Central memory CD4-positive, alpha-beta T cell (primary cell): ENCODE results near the gene PLXDC1.

Experiments used
- DNase-seq: peaks from one replicate; pipeline ENCODE4 v3.0.0; 2022

Gene PLXDC1

DNA sequence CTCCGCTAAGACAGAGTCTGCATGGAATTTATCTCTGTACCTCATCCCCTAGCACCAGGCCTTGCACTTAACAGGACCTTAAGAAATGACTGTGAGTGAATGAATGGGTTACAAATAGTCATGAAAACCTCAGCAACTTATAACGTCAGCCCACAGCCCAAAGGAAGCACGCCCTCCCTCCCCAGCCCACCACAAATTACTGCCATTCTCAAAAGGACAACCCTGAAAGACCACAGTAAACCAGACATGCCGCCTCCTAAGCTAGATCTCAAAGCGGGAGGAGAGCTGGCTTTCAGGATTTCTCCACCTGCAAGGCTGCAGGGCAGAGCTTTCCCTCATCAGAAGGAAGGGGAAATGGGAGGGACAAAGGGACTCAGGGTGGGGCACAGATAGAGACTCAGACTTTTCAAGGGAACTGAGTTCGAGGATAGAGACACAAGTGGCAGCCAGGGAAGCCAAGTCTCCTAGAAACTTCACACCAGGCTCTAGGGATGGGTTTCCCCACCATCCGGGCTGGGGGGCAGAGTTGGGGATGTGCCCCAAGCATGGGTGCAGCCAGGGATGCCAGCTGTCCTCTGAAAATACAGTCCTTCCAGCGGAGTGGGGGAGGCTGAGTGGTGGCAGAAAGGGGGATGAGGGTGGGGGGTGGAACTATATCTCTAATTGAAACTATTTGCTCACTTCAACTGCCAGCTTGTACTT, 56.7 kb downstream of the PLXDC1 start:
- DNase-seq = peak; percentile 73

- no peak for DNase-seq
These were observed 58.7 kb downstream of the PLXDC1 start for GRCh38 chr17:39092692-39093230.

DNA sequence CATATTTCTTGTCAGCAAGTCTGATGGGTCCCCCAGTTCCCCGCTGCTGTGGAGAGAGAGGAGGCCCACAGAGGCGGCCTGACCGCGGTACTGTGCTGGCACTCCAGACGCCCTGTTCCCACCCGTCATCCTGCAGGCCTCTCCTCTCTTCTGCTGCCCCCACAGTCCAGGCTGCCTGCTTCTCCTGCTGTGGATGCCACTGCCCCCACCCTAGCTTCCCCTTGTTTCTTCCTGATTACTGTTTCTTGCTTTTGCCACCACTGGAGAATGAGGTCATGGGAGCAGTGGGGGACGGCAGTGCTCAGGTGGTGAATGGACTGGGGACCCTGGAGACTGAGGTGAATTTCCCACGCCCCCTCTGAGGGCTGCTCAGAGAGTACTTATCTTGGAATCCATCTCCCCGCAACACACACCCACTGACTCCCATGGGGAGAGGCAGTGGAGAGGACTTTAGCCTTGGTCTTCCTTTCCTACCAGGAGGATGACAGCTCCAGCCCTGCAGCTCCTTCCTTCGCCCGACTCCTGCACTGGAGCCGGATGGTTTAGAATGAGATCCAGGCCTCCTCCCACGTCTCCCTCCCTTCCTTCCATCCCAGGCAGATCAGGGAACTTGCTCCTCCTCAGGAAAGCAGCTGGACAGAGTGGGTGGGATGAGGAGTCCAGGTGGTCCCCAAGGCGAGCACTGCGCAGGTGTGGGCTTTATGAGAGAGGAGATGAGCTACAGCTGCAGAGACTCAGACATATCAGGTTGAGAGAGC, 60.4 kb downstream of the PLXDC1 start:
- DNase-seq = no peak

DNA sequence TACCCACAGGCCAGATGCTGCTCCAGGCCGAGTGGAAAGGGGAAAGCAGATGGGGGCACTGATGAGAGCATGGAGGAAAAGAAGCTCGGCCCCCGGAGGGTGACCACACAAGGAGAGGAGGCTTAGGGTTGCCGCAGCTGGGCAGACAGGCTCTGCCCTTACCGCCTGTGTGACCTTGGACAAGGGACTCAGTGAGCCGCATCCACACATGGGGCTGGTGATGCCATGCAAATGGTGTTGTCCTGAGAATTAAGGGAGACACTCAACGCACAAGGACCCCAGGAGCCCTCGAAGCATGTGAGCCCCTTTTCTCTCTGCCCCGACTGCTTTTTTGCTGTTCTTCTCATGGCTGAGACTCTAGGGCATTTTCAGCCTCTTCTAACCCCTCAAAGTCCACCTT, 61.0 kb downstream of the PLXDC1 start:
- no peak for DNase-seq

- no peak for DNase-seq
These were observed 66.9 kb downstream of the PLXDC1 start for GRCh38 chr17:39084558-39084957.

GRCh38 chr17:39083270-39083669, 68.2 kb downstream of the PLXDC1 start:
- DNase-seq = no peak

DNA sequence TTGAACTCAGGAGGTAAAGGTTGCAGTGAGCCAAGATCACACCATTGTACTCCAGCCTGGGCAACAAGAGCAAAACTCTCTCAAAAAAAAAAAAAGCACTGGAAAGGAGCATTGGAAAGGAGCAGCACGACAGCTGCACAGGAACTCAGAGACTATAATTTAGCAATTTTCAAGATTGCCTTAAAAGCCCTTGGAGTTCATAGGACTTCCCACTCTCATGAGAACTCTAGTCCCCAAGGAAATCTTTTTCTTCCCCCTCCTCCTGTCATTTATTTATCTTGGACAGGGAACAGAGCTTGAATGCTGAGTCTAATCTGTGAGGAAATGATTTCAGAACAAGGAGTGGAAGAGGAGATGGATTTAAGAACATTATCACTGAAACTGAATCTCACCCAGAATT, 69.0 kb downstream of the PLXDC1 start:
- DNase-seq = no peak

GRCh38 chr17:39081851-39082250, 69.6 kb downstream of the PLXDC1 start:
- DNase-seq = no peak

DNA sequence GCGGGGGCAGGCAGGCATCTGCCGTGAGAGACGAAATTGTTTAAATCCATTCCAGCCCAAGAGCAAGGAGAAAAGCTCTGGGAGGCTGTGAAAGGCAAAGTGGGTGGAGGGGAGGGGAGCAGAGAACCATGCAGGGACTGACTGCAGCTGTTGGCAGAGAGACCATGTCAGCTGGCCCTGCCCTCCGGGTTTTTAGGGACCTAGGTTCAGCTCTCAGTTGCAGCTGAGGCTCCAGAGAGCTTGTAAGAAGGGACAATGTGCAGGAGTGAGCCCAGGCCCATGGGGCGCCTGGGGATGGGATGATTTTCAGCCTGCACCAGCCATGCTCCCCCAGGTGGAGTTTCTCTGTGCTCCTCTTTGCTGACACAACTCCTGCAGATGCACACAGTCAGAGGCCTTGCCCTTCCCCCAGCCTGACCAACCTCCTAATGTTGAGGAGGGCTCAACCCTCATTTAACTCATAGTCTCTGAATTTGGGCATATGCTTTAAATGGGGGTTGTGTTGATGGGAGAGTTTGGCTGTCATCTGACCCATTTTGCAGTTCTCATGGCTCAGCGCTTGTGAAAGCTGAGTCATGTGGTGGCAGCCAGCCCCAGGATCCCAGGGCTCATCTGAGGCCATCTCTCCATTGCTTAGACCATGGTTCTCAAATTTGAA, 70.9 kb downstream of the PLXDC1 start:
- no peak for DNase-seq

- DNase-seq = no peak
These were observed 71.6 kb downstream of the PLXDC1 start for GRCh38 chr17:39079836-39080235.

DNA sequence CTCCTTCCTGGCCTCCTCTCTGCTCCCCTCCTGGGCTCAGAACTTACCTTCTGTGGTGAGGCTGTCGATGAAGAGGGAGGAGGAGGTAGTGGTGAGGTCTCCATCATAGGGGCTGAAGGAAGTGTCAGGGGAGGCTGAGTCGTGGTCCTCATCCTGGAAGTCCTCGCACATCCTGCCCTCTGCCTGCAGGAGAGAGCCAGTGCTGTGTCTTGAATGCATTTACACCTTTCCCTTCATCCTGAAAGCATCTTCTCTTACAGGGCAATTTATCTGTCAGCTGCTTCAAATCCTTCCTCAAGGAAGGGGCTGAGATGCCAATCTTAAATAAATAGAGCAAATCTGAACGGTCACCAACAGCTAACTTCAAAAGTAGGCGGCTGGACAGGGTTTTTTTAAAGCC, 73.6 kb downstream of the PLXDC1 start:
- no peak for DNase-seq

DNA sequence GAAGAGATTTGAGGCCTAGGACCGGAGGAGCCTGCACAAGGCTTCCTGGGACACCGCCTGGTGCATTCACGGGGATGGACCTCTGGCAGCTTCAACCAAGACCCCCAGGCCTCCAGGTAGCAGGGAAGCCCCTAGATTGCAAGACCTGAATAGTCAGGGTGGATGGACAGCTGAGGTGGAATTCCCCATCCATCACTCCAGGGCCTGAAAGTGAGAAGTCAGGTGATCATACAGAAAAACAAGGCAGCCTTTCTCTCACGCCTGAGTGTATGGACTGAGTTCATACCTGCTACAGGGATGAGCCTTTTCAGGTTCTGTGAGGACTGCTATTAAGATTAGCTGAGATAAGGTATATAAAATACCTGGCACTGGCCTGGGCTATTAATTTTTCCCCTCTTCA, 74.2 kb downstream of the PLXDC1 start:
- no peak for DNase-seq

- no peak for DNase-seq
These were observed 76.8 kb downstream of the PLXDC1 start for GRCh38 chr17:39074676-39075075.

DNA sequence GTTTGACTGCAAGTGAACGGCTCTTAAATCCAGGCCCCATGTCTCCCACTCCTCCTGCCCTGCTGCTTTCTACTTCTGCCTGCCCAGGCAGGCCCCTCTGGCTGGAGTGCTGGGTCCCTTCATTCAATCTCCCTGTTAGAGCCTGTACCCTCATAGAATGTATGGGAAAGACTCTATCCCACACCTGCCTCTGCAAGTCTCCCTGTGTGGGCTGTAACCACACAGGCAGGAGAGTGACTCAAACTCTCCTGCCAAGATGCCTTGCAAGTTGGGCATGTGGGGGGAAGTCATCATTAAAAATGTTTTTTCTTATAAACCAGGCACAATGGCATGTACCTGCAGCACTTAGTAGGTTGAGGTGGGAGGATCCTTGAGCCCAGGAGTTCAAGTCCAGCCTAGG, 77.5 kb downstream of the PLXDC1 start:
- DNase-seq = no peak

DNA sequence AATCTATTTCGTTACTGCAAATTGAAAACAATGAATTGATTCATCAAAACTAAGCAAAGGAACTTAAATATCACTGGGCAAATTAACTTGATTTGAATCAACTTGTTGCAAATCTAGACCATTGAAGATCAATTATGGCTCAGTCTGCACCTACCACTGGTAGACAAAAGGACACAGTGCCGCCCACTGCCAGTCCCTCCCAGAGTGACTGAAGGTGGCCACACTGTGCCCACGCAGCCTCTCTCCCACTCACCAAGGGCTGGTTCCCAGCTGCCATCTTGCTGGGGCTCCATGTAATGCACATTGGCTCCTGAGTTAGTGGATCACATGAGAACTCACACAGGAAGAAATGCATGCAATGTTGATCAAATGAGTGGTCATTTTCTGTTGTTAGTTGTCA, 78.1 kb downstream of the PLXDC1 start:
- DNase-seq = no peak

- DNase-seq = no peak
These were observed 79.9 kb downstream of the PLXDC1 start for GRCh38 chr17:39071573-39071972.

- peak; percentile 41 for DNase-seq
These were observed 82.2 kb downstream of the PLXDC1 start for GRCh38 chr17:39069114-39069756.

DNA sequence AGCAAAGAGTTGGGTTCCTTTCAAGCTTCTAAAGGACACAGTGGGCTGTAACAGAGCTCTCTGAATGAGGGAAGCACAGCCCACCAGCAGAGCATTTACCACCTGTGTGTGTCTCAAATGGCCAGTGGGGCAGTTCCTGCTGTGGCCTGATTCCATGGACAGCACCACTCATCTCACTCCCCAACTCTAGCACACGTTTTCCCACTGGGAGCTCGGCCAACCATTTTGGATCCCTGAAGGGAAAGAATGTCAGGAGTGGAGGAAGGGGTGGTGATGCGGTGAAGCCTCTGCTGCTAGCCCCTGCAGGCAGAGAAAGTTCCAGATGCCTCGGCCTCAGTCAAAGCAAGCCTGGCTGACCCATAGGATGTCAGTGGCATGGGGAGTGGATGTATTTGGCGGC, 86.6 kb downstream of the PLXDC1 start:
- no peak for DNase-seq

DNA sequence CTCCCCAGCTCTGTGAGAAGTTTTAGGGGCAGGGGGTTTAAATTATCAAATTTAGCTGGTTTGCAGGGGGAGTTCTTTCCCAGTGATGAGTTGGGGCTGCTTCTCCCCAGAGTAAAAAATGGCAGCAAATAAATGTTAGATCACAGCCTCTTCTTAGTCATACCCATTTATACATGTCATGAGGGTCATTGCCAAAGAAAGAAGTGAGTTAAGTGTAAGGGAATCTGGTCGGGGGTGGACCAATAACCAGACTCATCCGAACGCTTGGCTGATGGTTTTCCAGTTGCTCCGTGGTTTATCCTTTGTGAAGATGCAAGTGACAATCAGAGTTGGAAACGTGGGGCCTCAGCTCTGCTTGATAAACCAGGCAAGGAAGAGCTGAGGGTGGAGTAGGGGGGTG, 87.1 kb downstream of the PLXDC1 start:
- DNase-seq = no peak

- DNase-seq = no peak
These were observed 87.8 kb downstream of the PLXDC1 start for GRCh38 chr17:39063681-39064069.

DNA sequence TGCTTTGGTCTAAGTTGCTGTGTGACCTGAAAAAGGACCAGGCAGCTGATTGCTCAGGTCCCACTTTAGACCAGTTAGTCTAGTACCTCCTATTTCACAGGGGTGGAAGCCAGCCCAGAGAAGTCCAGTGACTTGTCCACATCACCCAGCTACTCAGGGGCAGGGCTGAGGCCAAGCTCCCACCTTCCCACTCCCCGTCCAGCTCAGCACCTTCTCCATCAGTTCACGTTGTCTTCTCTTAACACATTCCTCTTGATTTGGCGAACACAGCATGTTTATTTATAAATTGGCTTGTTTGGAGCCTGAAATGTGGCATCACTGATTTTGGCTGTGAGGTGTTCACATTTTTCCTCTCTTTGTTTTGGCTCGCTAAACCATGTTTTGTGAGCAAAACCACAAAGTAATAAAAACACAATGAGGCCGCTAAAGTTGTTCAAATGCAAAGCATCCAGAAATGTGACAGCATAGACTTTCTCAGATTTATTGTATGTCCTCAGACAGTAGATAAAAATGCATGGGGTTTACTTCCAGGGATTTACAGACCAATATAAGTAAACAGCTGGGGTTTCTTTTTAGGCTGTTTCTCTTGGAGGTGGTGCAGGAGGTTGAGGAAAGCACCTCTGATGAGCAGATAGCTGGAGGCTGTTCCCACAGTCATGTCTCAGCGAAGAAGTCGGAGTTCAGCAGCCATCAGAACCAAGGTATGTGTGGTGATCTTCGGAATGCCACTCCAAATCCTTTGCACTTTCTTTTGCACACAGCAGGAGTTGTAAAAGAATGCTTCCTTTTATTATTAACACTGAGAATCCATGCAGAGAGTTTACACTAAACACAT, 88.4 kb downstream of the PLXDC1 start:
- no peak for DNase-seq

- DNase-seq = no peak
These were observed 92.9 kb downstream of the PLXDC1 start for GRCh38 chr17:39058524-39058923.
